WTC11 (cell line): ENCODE data around the gene SERGEF. TPM values are rescaled to one million over a fixed set of nuclear protein-coding genes. Genes with fewer than 3 reads are reported as not detected.
"Not testable (repeated sequence)": the region's sequence is repeated elsewhere in the genome, so short reads cannot be mapped to it uniquely, and the experiment has no call there.

ENCODE experiments used
- ATAC-seq: fragments of 200-7000 bp; cut with Tn5 transposase; 2 replicates; pipeline ENCODE4 v1.10.0; 2021; ENCODE audit warnings: mild to moderate bottlenecking, moderate library complexity
- CTCF ChIA-PET: fragments of 300-600 bp; sonication (Branson Sonifier 250); formaldehyde crosslinking; loops from one replicate; lab custom pipeline; 2021; ENCODE audit warnings: antibody characterized with exemption; lab: Charles Lee
- POLR2A ChIA-PET: fragments of 350-600 bp; sonication (Branson Sonifier 250); formaldehyde crosslinking; loops from one replicate; lab custom pipeline; 2021; ENCODE audit warnings: antibody characterized with exemption; lab: Charles Lee
- DNase-seq: peaks from one replicate; pipeline ENCODE4 v3.0.0; 2021; ENCODE audit warnings: low spot score
- H3K27ac Mint-ChIP-seq: 2 replicates; pipeline ENCODE4 v1.8.0; 2021; ENCODE audit warnings: mixed read lengths
- H3K27me3 Mint-ChIP-seq: 2 replicates; pipeline ENCODE4 v1.8.0; 2021; ENCODE audit warnings: low read depth, mild to moderate bottlenecking, moderate library complexity, mixed read lengths
- H3K36me3 Mint-ChIP-seq: 2 replicates; pipeline ENCODE4 v1.8.0; 2021; ENCODE audit warnings: mixed read lengths
- H3K4me1 Mint-ChIP-seq: 2 replicates; pipeline ENCODE4 v1.8.0; 2022; ENCODE audit warnings: mixed read lengths
- H3K4me3 Mint-ChIP-seq: 2 replicates; pipeline ENCODE4 v1.8.0; 2021; ENCODE audit warnings: mild to moderate bottlenecking, moderate library complexity, mixed read lengths
- H3K9me3 Mint-ChIP-seq: 2 replicates; pipeline ENCODE4 v1.8.0; 2021; ENCODE audit warnings: mixed read lengths
- AFF4 ChIP-seq: sonication (generic); formaldehyde crosslinking; IDR thresholded peaks from 2 replicates; pipeline ENCODE4 v1.8.1; 2023; ENCODE audit warnings: mild to moderate bottlenecking, missing genetic modification reagents, borderline replicate concordance
- CREB1 ChIP-seq: sonication (generic); formaldehyde crosslinking; IDR thresholded peaks from 2 replicates; pipeline ENCODE4 v1.8.0; 2023; ENCODE audit warnings: mild to moderate bottlenecking, missing genetic modification reagents
- ESRRA ChIP-seq: sonication (generic); formaldehyde crosslinking; IDR thresholded peaks from 2 replicates; pipeline ENCODE4 v1.8.1; 2022; ENCODE audit warnings: mild to moderate bottlenecking, missing genetic modification reagents, borderline replicate concordance
- HMGA2 ChIP-seq: fragments of 250-450 bp; sonication (Bioruptor Pico); IDR thresholded peaks from 2 replicates; pipeline ENCODE4 v1.4.0; 2021; ENCODE audit warnings: mild to moderate bottlenecking, moderate library complexity
- NFYB ChIP-seq: sonication (generic); formaldehyde crosslinking; conservative IDR thresholded peaks from 2 replicates; pipeline ENCODE4 v1.8.0; 2022; ENCODE audit warnings: low read depth, missing genetic modification reagents
- RELA ChIP-seq: sonication (generic); formaldehyde crosslinking; IDR thresholded peaks from 2 replicates; pipeline ENCODE4 v1.8.1; 2022; ENCODE audit warnings: missing genetic modification reagents, mild to moderate bottlenecking, borderline replicate concordance
- TEAD4 ChIP-seq: sonication (generic); formaldehyde crosslinking; IDR thresholded peaks from 2 replicates; pipeline ENCODE4 v1.8.0; 2022; ENCODE audit warnings: mild to moderate bottlenecking, missing genetic modification reagents
- USF2 ChIP-seq: sonication (generic); formaldehyde crosslinking; IDR thresholded peaks from 2 replicates; pipeline ENCODE4 v1.8.1; 2023; ENCODE audit warnings: mild to moderate bottlenecking, missing genetic modification reagents, moderate library complexity
- ZNF121 ChIP-seq: sonication (generic); formaldehyde crosslinking; IDR thresholded peaks from 2 replicates; pipeline ENCODE4 v1.8.0; 2023; ENCODE audit warnings: missing genetic modification reagents
- ZNF219 ChIP-seq: sonication (generic); formaldehyde crosslinking; IDR thresholded peaks from 2 replicates; pipeline ENCODE4 v1.8.0; 2023; ENCODE audit warnings: missing genetic modification reagents, mild to moderate bottlenecking, borderline replicate concordance
- ZNF281 ChIP-seq: sonication (generic); formaldehyde crosslinking; IDR thresholded peaks from 2 replicates; pipeline ENCODE4 v1.8.0; 2023; ENCODE audit warnings: mild to moderate bottlenecking, missing genetic modification reagents
- ZNF317 ChIP-seq: sonication (generic); formaldehyde crosslinking; IDR thresholded peaks from 2 replicates; pipeline ENCODE4 v1.8.1; 2023; ENCODE audit warnings: low read depth, mild to moderate bottlenecking, moderate library complexity, missing genetic modification reagents, borderline replicate concordance
- ZNF416 ChIP-seq: fragments of 250-450 bp; sonication (Bioruptor Pico); IDR thresholded peaks from 2 replicates; pipeline ENCODE4 v1.9.0; 2021; ENCODE audit warnings: mild to moderate bottlenecking, inconsistent platforms
- ZSCAN18 ChIP-seq: fragments of 250-450 bp; sonication (Bioruptor Pico); IDR thresholded peaks from 2 replicates; pipeline ENCODE4 v2.1.2; 2022; ENCODE audit warnings: mild to moderate bottlenecking, moderate library complexity
- total RNA-seq: library from RNA; stranded (reverse); gene quantifications from 3 replicates; pipeline ENCODE4 v1.2.3, GENCODE V29; 2021
- TF ChIP-seq, protein P1 (sequence below): sonication (generic); formaldehyde crosslinking; conservative IDR thresholded peaks from 2 replicates; pipeline ENCODE4 v1.8.1; 2022; ENCODE audit warnings: mild to moderate bottlenecking, missing genetic modification reagents
- TF ChIP-seq, protein P2 (sequence below): sonication (generic); formaldehyde crosslinking; IDR thresholded peaks from 2 replicates; pipeline ENCODE4 v1.8.0; 2023; ENCODE audit warnings: missing genetic modification reagents, mild to moderate bottlenecking, borderline replicate concordance

SERGEF gene
- total RNA-seq, 1 experiment from 2014 or later: 35.5 TPM

DNA sequence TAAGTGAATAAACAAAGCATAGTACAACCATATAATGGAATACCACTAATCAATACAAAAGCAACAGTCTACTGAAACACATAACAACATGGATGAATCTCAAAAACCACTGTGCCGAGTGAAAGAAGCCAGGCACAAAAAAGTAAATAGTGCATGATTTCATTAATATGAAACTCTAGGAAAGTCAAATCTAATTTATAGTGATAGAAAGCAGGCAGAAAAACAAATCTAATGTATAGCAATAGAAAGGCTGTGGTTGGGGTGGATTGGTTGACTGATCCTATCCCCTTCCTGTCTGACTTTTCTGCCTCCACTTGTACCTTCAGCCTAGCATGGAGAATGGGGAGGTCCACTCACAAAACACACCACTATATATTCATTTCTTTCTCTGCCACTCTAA, 115.4 kb downstream of the SERGEF start (continued):
- TF ChIP-seq ZNF281: no peak
- no peak for TF ChIP-seq USF2 (CRISPR knock-in tag)
- TF ChIP-seq, all 79 proteins: peak for 0

- H3K27me3 Mint-ChIP-seq, DNase-seq, H3K4me3 Mint-ChIP-seq, POLR2A ChIA-PET, H3K27ac Mint-ChIP-seq, ATAC-seq, H3K36me3 Mint-ChIP-seq, H3K4me1 Mint-ChIP-seq, H3K9me3 Mint-ChIP-seq: not testable (repeated sequence)
- CTCF ChIA-PET: interaction anchor here (0.9 to 1.8 kb wide), 4 partner anchors 10 to 130 kb away, joined by 3 to 7 read pairs (median 4); no protein-coding TSS in a partner anchor
These were observed 116.2 kb downstream of the SERGEF start for GRCh38 chr11:17896496-17897151.

DNA sequence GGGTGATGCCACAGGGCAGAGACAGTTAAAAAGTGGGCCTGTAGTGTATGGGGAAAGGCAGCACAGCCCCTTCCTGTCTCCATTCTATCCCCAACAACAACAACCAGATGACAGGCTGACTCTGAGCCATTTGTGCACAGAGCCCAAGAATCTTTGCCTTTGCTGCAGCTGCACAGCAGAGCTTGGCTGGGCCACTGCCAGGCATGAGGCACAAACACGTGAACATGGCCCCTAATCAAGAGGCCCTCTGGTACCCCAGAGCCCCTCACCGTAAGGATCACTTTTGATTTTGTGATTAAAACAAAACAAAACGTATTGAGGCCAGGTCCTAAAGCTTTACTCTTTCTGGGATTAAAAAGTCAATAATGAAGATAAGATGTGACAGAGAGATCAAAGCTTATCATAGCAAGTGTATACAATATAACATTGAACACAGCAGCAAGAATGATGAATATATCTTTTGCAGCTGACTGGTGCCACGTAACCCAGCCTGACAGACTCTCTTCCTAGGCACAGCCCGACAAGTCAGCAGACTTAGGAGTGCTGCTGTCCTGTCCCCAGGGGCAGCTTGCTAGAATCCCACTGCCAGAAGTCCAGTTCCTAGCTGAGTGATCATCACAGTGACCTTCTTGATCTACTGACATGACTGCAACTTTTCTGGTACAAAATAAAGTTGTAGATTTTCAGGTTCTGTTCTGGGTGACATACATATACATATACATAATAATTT, 117.8 kb downstream of the SERGEF start:
- no peak for DNase-seq
- ChIA-PET CTCF (interaction anchor here (0.6 to 1.8 kb wide), 4 partner anchors 11 to 773 kb away, joined by 3 to 6 read pairs (median 4); no protein-coding TSS in a partner anchor), POLR2A (no interaction called here)
- Mint-ChIP-seq H3K27ac (no peak overlapping the region), H3K4me3 (no peak overlapping the region), H3K27me3 (no peaks in the 10 kb centered on the region), H3K4me1 (peaks cover 9% of the 10 kb centered on the region), H3K9me3 (no peaks in the 10 kb centered on the region), H3K36me3 (no peaks in the 10 kb centered on the region)
- ATAC-seq: no peak
- TF ChIP-seq HMGA2 (CRISPR knock-in tag) (no peak), ZNF416 (CRISPR knock-in tag) (no peak), ZNF219 (CRISPR knock-in tag) (no peak), CREB1 (CRISPR knock-in tag) (no peak), ZNF317 (CRISPR knock-in tag) (no peak), ZNF121 (CRISPR knock-in tag) (no peak), RELA (no peak), ESRRA (CRISPR knock-in tag) (no peak), NFYB (CRISPR knock-in tag) (no peak), ZSCAN18 (CRISPR knock-in tag) (no peak), TEAD4 (CRISPR knock-in tag) (no peak), AFF4 (CRISPR knock-in tag) (no peak)
- TF ChIP-seq, protein P1, sequence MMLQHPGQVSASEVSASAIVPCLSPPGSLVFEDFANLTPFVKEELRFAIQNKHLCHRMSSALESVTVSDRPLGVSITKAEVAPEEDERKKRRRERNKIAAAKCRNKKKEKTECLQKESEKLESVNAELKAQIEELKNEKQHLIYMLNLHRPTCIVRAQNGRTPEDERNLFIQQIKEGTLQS (CRISPR knock-in tag): no peak
- TF ChIP-seq, protein P2, sequence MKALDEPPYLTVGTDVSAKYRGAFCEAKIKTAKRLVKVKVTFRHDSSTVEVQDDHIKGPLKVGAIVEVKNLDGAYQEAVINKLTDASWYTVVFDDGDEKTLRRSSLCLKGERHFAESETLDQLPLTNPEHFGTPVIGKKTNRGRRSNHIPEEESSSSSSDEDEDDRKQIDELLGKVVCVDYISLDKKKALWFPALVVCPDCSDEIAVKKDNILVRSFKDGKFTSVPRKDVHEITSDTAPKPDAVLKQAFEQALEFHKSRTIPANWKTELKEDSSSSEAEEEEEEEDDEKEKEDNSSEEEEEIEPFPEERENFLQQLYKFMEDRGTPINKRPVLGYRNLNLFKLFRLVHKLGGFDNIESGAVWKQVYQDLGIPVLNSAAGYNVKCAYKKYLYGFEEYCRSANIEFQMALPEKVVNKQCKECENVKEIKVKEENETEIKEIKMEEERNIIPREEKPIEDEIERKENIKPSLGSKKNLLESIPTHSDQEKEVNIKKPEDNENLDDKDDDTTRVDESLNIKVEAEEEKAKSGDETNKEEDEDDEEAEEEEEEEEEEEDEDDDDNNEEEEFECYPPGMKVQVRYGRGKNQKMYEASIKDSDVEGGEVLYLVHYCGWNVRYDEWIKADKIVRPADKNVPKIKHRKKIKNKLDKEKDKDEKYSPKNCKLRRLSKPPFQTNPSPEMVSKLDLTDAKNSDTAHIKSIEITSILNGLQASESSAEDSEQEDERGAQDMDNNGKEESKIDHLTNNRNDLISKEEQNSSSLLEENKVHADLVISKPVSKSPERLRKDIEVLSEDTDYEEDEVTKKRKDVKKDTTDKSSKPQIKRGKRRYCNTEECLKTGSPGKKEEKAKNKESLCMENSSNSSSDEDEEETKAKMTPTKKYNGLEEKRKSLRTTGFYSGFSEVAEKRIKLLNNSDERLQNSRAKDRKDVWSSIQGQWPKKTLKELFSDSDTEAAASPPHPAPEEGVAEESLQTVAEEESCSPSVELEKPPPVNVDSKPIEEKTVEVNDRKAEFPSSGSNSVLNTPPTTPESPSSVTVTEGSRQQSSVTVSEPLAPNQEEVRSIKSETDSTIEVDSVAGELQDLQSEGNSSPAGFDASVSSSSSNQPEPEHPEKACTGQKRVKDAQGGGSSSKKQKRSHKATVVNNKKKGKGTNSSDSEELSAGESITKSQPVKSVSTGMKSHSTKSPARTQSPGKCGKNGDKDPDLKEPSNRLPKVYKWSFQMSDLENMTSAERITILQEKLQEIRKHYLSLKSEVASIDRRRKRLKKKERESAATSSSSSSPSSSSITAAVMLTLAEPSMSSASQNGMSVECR (CRISPR knock-in tag): no peak
